Glutamatergic neuron (in vitro differentiated cells): Measurements from ENCODE around the gene ESPNL. TPM values are rescaled to one million over a fixed set of nuclear protein-coding genes. Genes with fewer than 3 reads are reported as not detected.

Experiments
- DNase-seq: peaks from one replicate; pipeline ENCODE4 v3.0.0; 2022
- H3K27ac Mint-ChIP-seq: one replicate; pipeline ENCODE4 v1.8.0; 2020; ENCODE audit warnings: mild to moderate bottlenecking, mixed read lengths, inconsistent platforms; ENCODE audit not compliant: unreplicated experiment
- H3K27me3 Mint-ChIP-seq: one replicate; pipeline ENCODE4 v1.8.0; 2020; ENCODE audit warnings: mild to moderate bottlenecking, moderate library complexity, mixed read lengths, inconsistent platforms; ENCODE audit not compliant: unreplicated experiment
- H3K36me3 Mint-ChIP-seq: one replicate; pipeline ENCODE4 v1.8.0; 2020; ENCODE audit warnings: mild to moderate bottlenecking, mixed read lengths, inconsistent platforms; ENCODE audit not compliant: unreplicated experiment
- H3K4me1 Mint-ChIP-seq: one replicate; pipeline ENCODE4 v1.8.0; 2020; ENCODE audit warnings: mild to moderate bottlenecking, low read depth, mixed read lengths, inconsistent platforms; ENCODE audit not compliant: unreplicated experiment
- H3K4me3 Mint-ChIP-seq: one replicate; pipeline ENCODE4 v1.8.0; 2020; ENCODE audit warnings: mild to moderate bottlenecking, mixed read lengths, inconsistent platforms; ENCODE audit not compliant: unreplicated experiment
- H3K9me3 Mint-ChIP-seq: one replicate; pipeline ENCODE4 v1.8.0; 2020; ENCODE audit warnings: mild to moderate bottlenecking, moderate library complexity, mixed read lengths, inconsistent platforms; ENCODE audit not compliant: unreplicated experiment
- CTCF ChIP-seq: fragments of 200-600 bp; sonication (generic); IDR thresholded peaks from one replicate; pipeline ENCODE4 v1.5.0; 2021; ENCODE audit not compliant: partially characterized antibody, unreplicated experiment
- total RNA-seq: library from RNA; stranded (reverse); fragmentation: NEBNext Ultra II Directional; extraction: Animal tissue kit (Norgen Biotek cat#: 25700); gene quantifications from one replicate; pipeline ENCODE4 v1.2.1, GENCODE V29; 2021; ENCODE audit not compliant: unreplicated experiment

The ESPNL gene
- total RNA-seq, 1 donor from 2014 or later = 0.81 TPM

- H3K27me3 Mint-ChIP-seq = peaks cover 6% of the 10 kb centered on the region
- no peak for TF ChIP-seq CTCF
- peaks cover 1% of the 10 kb centered on the region for H3K9me3 Mint-ChIP-seq
- peaks cover 3% of the 10 kb centered on the region for H3K4me1 Mint-ChIP-seq
- no peak overlapping the region for H3K27ac Mint-ChIP-seq
- H3K4me3 Mint-ChIP-seq = no peak overlapping the region
- no peaks in the 10 kb centered on the region for H3K36me3 Mint-ChIP-seq
- DNase-seq = peak; percentile 17
Observed at GRCh38 chr2:238124488-238125126, 24.5 kb downstream of the ESPNL start.

DNA sequence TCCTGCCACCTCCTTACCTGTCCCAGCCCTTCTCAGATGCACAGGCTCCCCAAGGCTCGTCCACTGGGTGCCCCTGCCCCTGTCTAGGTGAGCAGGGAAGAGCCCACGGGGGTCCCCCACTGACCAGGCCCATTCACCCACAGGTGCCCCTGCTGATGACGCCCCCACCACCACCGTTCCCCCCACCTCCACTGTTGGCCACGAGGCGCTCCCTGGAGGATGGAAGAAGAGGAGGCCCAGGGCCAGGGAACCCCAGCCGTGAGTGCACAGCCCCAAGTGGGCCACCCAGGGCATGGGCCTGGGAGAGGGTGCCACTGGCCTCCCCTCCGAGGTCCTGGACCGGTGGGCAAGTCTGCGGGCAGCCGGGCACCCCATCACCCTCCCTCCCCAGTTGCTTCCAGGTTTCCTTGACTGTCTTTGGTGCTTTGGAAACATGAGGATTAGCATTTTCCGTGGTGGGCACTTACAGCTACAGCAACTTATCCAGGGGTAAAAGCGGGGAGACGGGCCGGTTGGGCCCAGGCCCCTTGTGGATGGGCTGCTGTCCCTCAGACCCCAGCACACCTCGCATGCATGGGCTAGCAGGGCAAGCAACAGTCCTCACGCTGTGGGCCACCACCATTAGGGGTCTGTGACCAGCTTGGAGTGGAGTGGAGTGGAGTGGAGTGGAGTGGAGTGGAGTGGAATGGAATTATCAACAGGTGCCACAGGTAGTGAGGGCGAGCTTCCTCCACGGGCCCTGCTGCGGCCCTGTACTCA is 25.2 kb downstream of the ESPNL start:
- Mint-ChIP-seq H3K4me1 (peaks cover 3% of the 10 kb centered on the region), H3K36me3 (no peaks in the 10 kb centered on the region), H3K4me3 (no peak overlapping the region), H3K27ac (no peak overlapping the region), H3K27me3 (peaks cover 6% of the 10 kb centered on the region), H3K9me3 (peaks cover 1% of the 10 kb centered on the region)
- no peak for TF ChIP-seq CTCF
- peak; percentile 14 for DNase-seq

DNA sequence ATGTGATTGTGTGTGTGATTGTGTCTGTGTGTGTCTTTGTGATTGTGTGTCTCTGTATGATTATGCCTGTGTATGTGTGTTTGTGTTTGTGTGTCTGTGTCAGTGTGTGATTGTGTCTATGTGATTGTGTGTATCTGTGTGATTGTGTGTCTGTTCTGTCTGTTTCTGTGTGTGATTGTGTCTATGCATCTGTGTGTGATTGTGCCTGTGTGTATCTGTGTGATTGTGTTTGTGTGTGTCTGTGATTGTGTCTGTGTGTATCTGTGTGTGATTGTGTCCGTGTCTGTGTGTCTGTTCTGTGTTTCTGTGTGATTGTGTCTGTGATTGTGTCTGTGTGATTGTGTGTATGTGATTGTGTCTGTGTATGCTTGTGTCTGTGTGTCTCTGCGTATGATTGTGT is 26.2 kb downstream of the ESPNL start:
- no peak for TF ChIP-seq CTCF
- Mint-ChIP-seq H3K4me3 (no peak overlapping the region), H3K9me3 (peaks cover 1% of the 10 kb centered on the region), H3K4me1 (peaks cover 3% of the 10 kb centered on the region), H3K36me3 (no peaks in the 10 kb centered on the region), H3K27me3 (peaks cover 4% of the 10 kb centered on the region), H3K27ac (no peak overlapping the region)
- no peak for DNase-seq

DNA sequence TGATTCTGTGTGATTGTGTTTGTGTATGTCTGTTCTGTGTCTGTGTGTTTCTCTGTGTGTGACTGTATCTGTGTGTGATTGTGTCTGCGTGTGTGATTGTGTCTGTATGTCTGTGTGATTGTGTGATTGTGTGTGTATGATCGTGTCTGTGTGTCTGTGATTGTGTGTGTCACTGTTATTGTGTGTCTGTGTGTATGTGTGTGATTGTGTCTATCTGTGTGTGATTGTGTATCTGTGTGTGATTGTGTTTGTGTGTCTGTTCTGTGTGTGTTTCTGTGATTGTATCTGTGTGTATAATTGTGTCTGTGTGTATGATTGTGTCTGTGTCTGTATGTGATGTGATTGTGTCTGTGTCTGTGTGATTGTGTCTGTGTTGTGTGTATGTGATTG is 26.6 kb downstream of the ESPNL start:
- Mint-ChIP-seq H3K27me3 (peaks cover 4% of the 10 kb centered on the region), H3K9me3 (peaks cover 1% of the 10 kb centered on the region), H3K27ac (no peak overlapping the region), H3K4me3 (no peak overlapping the region), H3K4me1 (peaks cover 3% of the 10 kb centered on the region), H3K36me3 (no peaks in the 10 kb centered on the region)
- no peak for DNase-seq
- no peak for TF ChIP-seq CTCF
